Small intestine (tissue), 7 donors: ENCODE data around the gene C1orf53. TPM values are rescaled to one million over a fixed set of nuclear protein-coding genes. Genes with fewer than 3 reads are reported as not detected.
A peak's percentile ranks its signal among the peaks of the same experiment; 100 is the strongest.

ENCODE experiments used
- DNase-seq, 2 donors: peaks; one replicate each; pipeline versions ENCODE4 v3.0.0 to v3.0.0-alpha.2; 2013
- FAIRE-seq: peaks from 2 replicates; lab custom pipeline; 2012; peaks lifted over from hg19 to GRCh38; lab: Jason Lieb, UNC
- H3K27ac ChIP-seq, 3 donors: one replicate each; pipeline ENCODE4 v1.5.1; 2013; ENCODE audit warnings: low read length in 2 of 3, mild to moderate bottlenecking in 2 of 3, control low read depth in 1 of 3, inconsistent platforms in 1 of 3, low read depth in 1 of 3, moderate library complexity in 1 of 3
- H3K27me3 ChIP-seq, 3 donors: one replicate each; pipeline ENCODE4 v1.6.1; 2013; ENCODE audit warnings: low read length in 3 of 3, inconsistent platforms in 1 of 3; ENCODE audit not compliant: control insufficient read depth in 3 of 3, insufficient read depth in 3 of 3
- H3K36me3 ChIP-seq, 3 donors: one replicate each; pipeline ENCODE4 v1.6.1; 2013; ENCODE audit warnings: low read length in 3 of 3, inconsistent platforms in 1 of 3, low read depth in 1 of 3, mild to moderate bottlenecking in 1 of 3, moderate library complexity in 1 of 3; ENCODE audit not compliant: control insufficient read depth in 3 of 3, insufficient read depth in 2 of 3
- H3K4me1 ChIP-seq, 3 donors: one replicate each; pipeline ENCODE4 v1.6.1; 2013; ENCODE audit warnings: low read length in 2 of 3, inconsistent platforms in 1 of 3, low read depth in 1 of 3, mild to moderate bottlenecking in 1 of 3, moderate library complexity in 1 of 3; ENCODE audit not compliant: control insufficient read depth in 3 of 3, insufficient read depth in 2 of 3
- H3K4me3 ChIP-seq, 3 donors: one replicate each; pipeline ENCODE4 v1.5.1; 2013; ENCODE audit warnings: low read length in 3 of 3, control low read depth in 1 of 3, inconsistent platforms in 1 of 3, low read depth in 1 of 3, mild to moderate bottlenecking in 1 of 3, moderate library complexity in 1 of 3
- H3K9me3 ChIP-seq, 2 donors: one replicate each; pipeline ENCODE4 v1.6.1; 2013; ENCODE audit warnings: low read depth in 1 of 2, low read length in 1 of 2; ENCODE audit not compliant: control insufficient read depth in 2 of 2, insufficient read depth in 1 of 2
- WGBS, 3 donors: extraction: QIAGEN DNeasy Blood & Tissue Kit; methylation state at CpG; one replicate each; pipeline ENCODE4 v1.1.7; 2013; 5-methylcytosine and 5-hydroxymethylcytosine counted together
- polyA plus RNA-seq, 4 donors: library from polyadenylated mRNA; stranded (reverse) in 3 of 4; unstranded in 1 of 4; fragments of 200-250 nt in 3 of 4; fragments of 120-200 nt in 1 of 4; gene quantifications; one replicate each; pipeline versions ENCODE4 v1.2.1 to v1.2.3, GENCODE V29; 2013
- donor health status: healthy with polysubstance abuse.
- donor health status: control.
- donor health status: control.
- donor health status: Bipolar disorder and iron deficiency.
- donor health status: healthy.

C1orf53 gene
- polyA plus RNA-seq, 4 donors = 8.6 to 16.8 (median 10.7) TPM

DNA sequence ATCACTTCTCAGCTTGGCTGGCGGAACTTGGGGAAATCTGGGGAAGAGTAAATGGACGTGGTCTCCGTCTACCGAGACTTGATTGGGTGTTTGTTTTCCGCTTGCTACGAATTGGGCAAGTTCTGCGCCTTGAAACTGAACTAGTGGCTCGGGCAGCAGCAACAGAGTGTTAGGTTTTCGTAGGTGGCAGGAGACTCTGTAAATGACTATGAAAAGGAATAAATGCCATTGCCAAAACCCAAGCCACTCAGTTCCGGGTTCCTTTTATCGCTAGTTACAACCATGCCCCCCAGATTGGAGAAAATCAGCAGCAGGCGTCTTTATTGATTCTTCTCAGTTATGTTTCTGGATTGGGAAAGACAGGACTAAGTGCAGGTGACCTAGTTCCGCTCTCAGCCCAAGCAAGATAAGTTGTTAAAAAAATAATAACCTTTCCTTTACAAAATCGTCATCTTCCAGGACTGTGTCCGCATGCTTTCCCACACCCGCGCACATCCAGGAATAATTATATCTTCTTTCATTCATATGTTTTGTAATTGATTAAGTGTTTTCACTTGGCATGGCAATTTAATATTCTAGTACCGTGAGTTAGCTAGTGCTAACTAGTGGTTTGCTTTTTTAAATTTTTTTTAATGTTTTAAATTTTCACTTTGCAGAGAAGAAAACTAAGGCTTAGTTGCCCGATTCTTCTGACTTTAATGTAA, 18.1 kb downstream of the C1orf53 start:
- Histone ChIP-seq H3K4me3 (no peak overlapping the region), H3K27ac (no peak overlapping the region), H3K4me1 (peaks cover 3 to 18% (median 15%) of the 10 kb centered on the region in 3 donors), H3K27me3 (peaks cover 0 to 85% (median 59%) of the 10 kb centered on the region in 3 donors), H3K36me3 (no peaks in the 10 kb centered on the region), H3K9me3 (peaks cover 0 to 8% of the 10 kb centered on the region in 2 donors)
- peak in 1 of 2 donors; percentile 18 for DNase-seq
- 13 to 18% (median 14%) methylated on average over 19 of the region's 19 CpGs for WGBS, 3 donors
- no peak for FAIRE-seq

DNA sequence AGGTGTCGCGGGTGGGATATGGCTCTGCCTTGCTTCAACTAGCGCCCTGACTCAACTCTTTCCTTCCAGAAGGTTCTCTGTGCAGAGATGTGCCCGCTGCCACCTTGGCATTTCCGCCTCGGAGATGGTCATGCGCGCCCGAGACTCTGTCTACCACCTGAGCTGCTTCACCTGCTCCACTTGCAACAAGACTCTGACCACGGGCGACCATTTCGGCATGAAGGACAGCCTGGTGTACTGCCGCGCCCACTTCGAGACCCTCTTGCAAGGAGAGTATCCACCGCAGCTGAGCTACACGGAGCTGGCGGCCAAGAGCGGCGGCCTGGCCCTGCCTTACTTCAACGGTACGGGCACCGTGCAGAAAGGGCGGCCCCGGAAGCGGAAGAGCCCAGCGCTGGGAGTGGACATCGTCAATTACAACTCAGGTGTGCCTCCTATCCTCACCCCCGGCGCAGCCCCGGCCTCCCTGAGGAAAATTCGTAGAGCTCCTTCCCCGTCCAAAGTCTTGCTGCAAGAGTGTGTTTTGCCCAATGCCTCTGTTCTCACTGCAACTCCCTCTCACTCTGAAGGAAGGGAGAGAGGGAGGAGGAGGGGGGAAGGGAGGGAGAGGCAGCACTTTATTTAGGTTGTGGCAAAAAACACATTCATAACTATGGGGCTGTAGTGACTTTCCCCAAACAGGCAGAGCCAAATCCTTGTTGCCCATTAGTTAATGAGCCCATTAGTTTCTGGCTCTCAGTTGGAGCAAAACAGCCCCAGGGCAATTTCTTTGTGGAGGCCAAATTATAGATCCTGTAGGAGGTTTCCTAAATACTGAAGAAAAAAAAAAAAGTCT, 19.0 kb downstream of the C1orf53 start:
- Histone ChIP-seq H3K4me1 (peaks cover 3 to 18% (median 10%) of the 10 kb centered on the region in 3 donors), H3K27ac (no peak overlapping the region), H3K27me3 (peaks cover 0 to 78% (median 51%) of the 10 kb centered on the region in 3 donors), H3K4me3 (peak overlapping the region in 2 of 3 donors; percentile 14 to 38), H3K36me3 (no peaks in the 10 kb centered on the region), H3K9me3 (peaks cover 0 to 8% of the 10 kb centered on the region in 2 donors)
- no peak for FAIRE-seq
- WGBS, 3 donors = 8 to 20% (median 12%) methylated on average over 33 of the region's 33 CpGs
- peak; percentile 53 to 58 for DNase-seq

DNA sequence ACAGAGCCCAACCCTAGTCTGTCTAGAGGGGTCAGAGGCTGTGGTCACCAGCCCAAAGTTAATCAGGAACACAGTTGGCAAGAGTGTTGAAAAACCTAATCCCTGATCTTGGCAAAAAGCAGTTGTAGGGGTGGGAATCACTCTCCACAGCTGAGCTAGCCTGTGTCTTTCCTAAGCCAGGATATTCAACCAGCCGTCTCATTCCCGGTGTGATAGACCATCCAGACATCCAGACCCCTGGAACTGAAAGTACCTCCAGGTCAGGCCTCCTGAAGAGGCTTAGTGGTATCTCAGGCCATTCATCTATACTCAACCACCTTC, 19.6 kb downstream of the C1orf53 start:
- H3K9me3 ChIP-seq = peaks cover 0 to 8% of the 10 kb centered on the region in 2 donors
- 84 to 97% (median 90%) methylated on average over 2 of the region's 2 CpGs for WGBS, 3 donors
- no peaks in the 10 kb centered on the region for H3K36me3 ChIP-seq
- H3K27me3 ChIP-seq = peaks cover 0 to 78% (median 47%) of the 10 kb centered on the region in 3 donors
- DNase-seq (no peak), FAIRE-seq (no peak)
- no peak overlapping the region for H3K4me3 ChIP-seq
- peaks cover 3 to 18% (median 10%) of the 10 kb centered on the region in 3 donors for H3K4me1 ChIP-seq
- no peak overlapping the region for H3K27ac ChIP-seq

DNA sequence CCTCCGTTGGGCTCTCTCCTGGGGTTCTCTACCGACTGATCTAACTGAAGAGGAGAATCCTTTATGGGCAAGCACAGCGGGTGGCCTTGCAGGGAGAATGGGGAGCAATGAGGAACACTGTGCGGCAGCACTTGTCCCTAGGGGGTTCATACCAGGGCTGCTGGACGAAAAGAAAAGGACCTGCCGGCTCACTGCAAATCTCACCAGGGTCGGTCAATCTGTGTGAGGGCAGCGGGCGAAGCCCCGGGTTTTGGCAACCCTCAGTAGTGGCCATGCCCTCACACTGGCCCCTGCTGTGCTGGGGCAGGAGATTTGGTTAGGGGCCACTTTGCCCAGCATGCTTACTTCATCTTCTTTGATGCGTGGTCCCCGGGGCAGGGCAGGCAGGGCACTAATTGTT, 20.6 kb downstream of the C1orf53 start:
- H3K4me1 ChIP-seq = peaks cover 3 to 13% (median 4%) of the 10 kb centered on the region in 3 donors
- H3K36me3 ChIP-seq = no peaks in the 10 kb centered on the region
- WGBS, 3 donors = 60 to 81% (median 74%) methylated on average over 12 of the region's 12 CpGs
- no peak overlapping the region for H3K27ac ChIP-seq
- H3K4me3 ChIP-seq = no peak overlapping the region
- DNase-seq (no peak), FAIRE-seq (no peak)
- H3K27me3 ChIP-seq = peaks cover 0 to 75% (median 45%) of the 10 kb centered on the region in 3 donors
- peaks cover 0 to 8% of the 10 kb centered on the region in 2 donors for H3K9me3 ChIP-seq

DNA sequence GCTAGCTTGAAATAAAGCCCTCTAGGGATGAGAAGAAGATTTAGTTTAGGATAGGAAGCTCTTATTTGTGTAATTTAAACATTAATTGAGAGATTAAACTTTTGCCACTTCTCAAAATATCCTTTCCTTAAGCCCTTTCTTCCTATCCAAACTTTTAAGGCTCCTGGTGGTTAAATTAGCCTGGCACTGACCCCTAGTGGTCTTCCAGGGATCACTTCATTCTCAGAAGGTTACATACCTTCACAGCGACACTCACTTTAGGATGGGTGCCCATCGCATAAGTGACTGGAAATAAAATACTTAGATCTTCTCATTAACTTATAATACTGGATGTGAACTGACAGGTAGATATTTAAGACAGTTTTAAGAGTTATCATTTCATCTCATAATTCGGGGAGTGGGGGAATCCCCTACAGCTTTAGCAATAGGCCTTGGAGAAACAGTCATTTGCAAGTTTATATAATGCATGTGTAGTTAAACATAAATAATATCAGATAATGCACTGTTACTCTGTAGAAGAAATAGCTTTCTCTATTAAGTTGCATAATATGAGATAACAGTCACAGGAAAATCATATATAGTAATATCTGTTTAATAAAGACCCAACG, 22.2 kb downstream of the C1orf53 start:
- FAIRE-seq (no peak), DNase-seq (peak; percentile 46 to 56)
- Histone ChIP-seq H3K36me3 (no peaks in the 10 kb centered on the region), H3K4me3 (no peak overlapping the region), H3K4me1 (peaks cover 0 to 8% (median 5%) of the 10 kb centered on the region in 3 donors), H3K9me3 (peaks cover 0 to 5% of the 10 kb centered on the region in 2 donors), H3K27me3 (peaks cover 0 to 70% (median 33%) of the 10 kb centered on the region in 3 donors), H3K27ac (no peak overlapping the region)
- WGBS, 3 donors = 33 to 35% (median 33%) methylated on average over 4 of the region's 4 CpGs

DNA sequence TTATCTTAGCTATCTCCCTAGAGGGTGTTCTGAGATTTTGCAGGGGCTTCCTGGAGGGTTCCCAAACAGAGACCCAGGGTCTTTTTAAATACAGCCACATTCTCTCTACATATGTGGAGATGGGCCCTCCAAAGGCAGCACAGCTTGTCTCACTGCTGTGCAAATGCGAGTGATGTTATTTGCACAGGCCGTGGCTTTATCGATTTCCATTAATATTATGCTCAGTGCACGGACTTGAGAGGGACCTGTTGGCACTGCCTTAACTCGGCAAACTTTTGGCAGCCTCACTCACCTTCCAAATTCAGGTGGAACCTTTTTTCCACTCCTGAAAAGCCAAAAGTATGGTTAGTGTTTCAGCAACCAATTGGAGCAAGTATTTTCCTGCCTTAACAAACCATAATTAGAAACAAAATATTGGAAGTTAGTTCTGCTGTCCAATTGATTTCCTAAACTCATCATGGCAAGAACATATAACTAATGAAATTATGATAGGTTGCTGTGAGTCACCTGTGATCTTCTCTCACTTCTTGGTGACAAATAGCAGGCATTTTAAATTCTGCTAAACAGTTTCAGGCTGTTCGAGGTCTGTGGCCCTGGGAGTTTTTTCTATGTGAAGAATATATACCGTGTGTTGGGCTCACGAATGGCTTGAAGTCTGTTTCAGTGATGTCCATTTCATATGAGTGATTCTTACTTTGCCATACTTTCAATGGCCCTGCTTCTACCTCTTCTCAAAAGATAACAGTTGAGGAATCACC, 25.7 kb downstream of the C1orf53 start:
- H3K9me3 ChIP-seq = no peaks in the 10 kb centered on the region
- 70 to 79% (median 70%) methylated on average over 8 of the region's 8 CpGs for WGBS, 3 donors
- no peaks in the 10 kb centered on the region for H3K36me3 ChIP-seq
- no peak overlapping the region for H3K27ac ChIP-seq
- H3K4me3 ChIP-seq = no peak overlapping the region
- no peak for DNase-seq
- H3K27me3 ChIP-seq = peaks cover 0 to 39% (median 10%) of the 10 kb centered on the region in 3 donors
- no peak for FAIRE-seq
- peaks cover 0 to 2% (median 0%) of the 10 kb centered on the region in 3 donors for H3K4me1 ChIP-seq

DNA sequence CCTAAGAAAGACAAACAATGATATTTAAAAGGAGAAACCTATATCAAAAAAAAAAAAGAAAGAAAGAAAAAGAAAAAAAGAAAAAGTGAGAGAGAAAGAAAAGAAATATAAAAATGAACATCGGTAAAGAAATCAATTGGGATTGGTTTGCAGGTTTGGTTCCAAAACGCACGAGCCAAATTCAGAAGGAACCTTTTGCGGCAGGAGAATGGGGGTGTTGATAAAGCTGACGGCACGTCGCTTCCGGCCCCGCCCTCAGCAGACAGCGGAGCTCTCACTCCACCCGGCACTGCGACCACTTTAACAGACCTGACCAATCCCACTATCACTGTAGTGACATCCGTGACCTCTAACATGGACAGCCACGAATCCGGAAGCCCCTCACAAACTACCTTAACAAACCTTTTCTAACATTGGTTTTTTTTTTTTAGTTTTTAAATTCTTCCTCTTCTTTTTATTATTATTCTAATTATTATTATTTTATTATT, 26.5 kb downstream of the C1orf53 start:
- FAIRE-seq (no peak), DNase-seq (no peak)
- 7 to 14% (median 8%) methylated on average over 15 of the region's 15 CpGs for WGBS, 3 donors
- peaks cover 0 to 34% (median 10%) of the 10 kb centered on the region in 3 donors for H3K27me3 ChIP-seq
- H3K4me1 ChIP-seq = peaks cover 0 to 2% (median 0%) of the 10 kb centered on the region in 3 donors
- no peaks in the 10 kb centered on the region for H3K36me3 ChIP-seq
- no peak overlapping the region for H3K27ac ChIP-seq
- H3K4me3 ChIP-seq = peak overlapping the region in 1 of 3 donors; percentile 26
- no peaks in the 10 kb centered on the region for H3K9me3 ChIP-seq
